A673 (cell line): ENCODE results near the gene EVPL. TPM values are rescaled to one million over a fixed set of nuclear protein-coding genes. Genes with fewer than 3 reads are reported as not detected.

ENCODE experiments used
- BruUV-seq: library from RNA; stranded (reverse); fragments of 400-500 nt; replicated peaks from 2 replicates; lab custom pipeline; 2021; lab: Mats Ljungman, UMichigan
- CTCF ChIA-PET: fragments of 300-600 bp; sonication (Branson Sonifier 250); formaldehyde crosslinking; loops from one replicate; lab custom pipeline; 2022; ENCODE audit warnings: antibody characterized with exemption; lab: Charles Lee
- POLR2A ChIA-PET: fragments of 300-600 bp; sonication (Branson Sonifier 250); formaldehyde crosslinking; loops from one replicate; lab custom pipeline; 2022; ENCODE audit warnings: antibody characterized with exemption; ENCODE audit not compliant: low non-redundant PET; lab: Charles Lee
- DNase-seq: peaks from one replicate; pipeline ENCODE4 v3.0.0-alpha.2; 2015; ENCODE audit warnings: low spot score
- H3K27ac ChIP-seq: fragments of 200-600 bp; sonication (generic); 2 replicates; pipeline ENCODE4 v1.5.1; 2016; ENCODE audit warnings: mixed run types, low read depth, mild to moderate bottlenecking, mixed read lengths, antibody characterized with exemption, low read length; ENCODE audit not compliant: poor library complexity, severe bottlenecking
- H3K27me3 ChIP-seq: fragments of 200-600 bp; sonication (generic); replicated peaks from 2 replicates; pipeline ENCODE4 v1.6.1; 2017; ENCODE audit warnings: mixed run types, low read depth, mild to moderate bottlenecking, mixed read lengths, antibody characterized with exemption, low read length; ENCODE audit not compliant: insufficient read depth, poor library complexity
- H3K36me3 ChIP-seq: fragments of 200-600 bp; sonication (generic); 2 replicates; pipeline ENCODE4 v1.6.1; 2016; ENCODE audit warnings: mixed run types, mild to moderate bottlenecking, mixed read lengths, antibody characterized with exemption, low read length; ENCODE audit not compliant: insufficient read depth, poor library complexity, severe bottlenecking
- H3K4me1 ChIP-seq: fragments of 200-600 bp; sonication (generic); 2 replicates; pipeline ENCODE4 v1.6.1; 2017; ENCODE audit warnings: mixed run types, mild to moderate bottlenecking, mixed read lengths, antibody characterized with exemption, low read length; ENCODE audit not compliant: insufficient read depth, poor library complexity, severe bottlenecking
- H3K4me3 ChIP-seq: fragments of 200-600 bp; sonication (generic); 2 replicates; pipeline ENCODE4 v1.5.1; 2016; ENCODE audit warnings: low read depth, mixed run types, mild to moderate bottlenecking, mixed read lengths, low read length; ENCODE audit not compliant: poor library complexity, severe bottlenecking
- H3K9me3 ChIP-seq: fragments of 200-600 bp; sonication (generic); 2 replicates; pipeline ENCODE4 v1.6.1; 2016; ENCODE audit warnings: mixed run types, low read depth, mild to moderate bottlenecking, mixed read lengths, antibody characterized with exemption, low read length; ENCODE audit not compliant: poor library complexity, severe bottlenecking
- CTCF ChIP-seq: fragments of 300-800, 200-600 bp; sonication (generic); conservative IDR thresholded peaks from 2 replicates; pipeline ENCODE4 v1.5.1; 2017; ENCODE audit warnings: low read depth, mild to moderate bottlenecking, antibody characterized with exemption, low read length, moderate library complexity, mixed read lengths
- EZH2 ChIP-seq: fragments of 200-600 bp; sonication (generic); IDR thresholded peaks from 2 replicates; pipeline ENCODE4 v1.6.1; 2017; ENCODE audit warnings: borderline replicate concordance, low read depth, mild to moderate bottlenecking, mixed read lengths, antibody characterized with exemption, low read length; ENCODE audit not compliant: poor library complexity, severe bottlenecking
- intact Hi-C: fragments of 100-400 bp; cut with micrococcal nuclease; formaldehyde crosslinking; loops from one replicate; pipeline ENCODE4 v1.10.0; 2022; ENCODE audit not compliant: unreplicated experiment
- total RNA-seq: library from RNA; stranded (reverse); gene quantifications from 2 replicates; pipeline ENCODE4 v1.2.3, GENCODE V29; 2021

The EVPL gene
- total RNA-seq, 1 experiment from 2014 or later, result 0.21 TPM

GRCh38 chr17:75995385-75995925 is 31.7 kb downstream of the EVPL start:
- TF ChIP-seq CTCF (no peak), EZH2 (no peak)
- no peak for DNase-seq
- intact Hi-C loops, result no loop called here
- CTCF ChIA-PET, result no interaction called here
- no peaks in the 10 kb centered on the region for H3K4me1 ChIP-seq
- peaks cover 6% of the 10 kb centered on the region for H3K36me3 ChIP-seq
- no peak overlapping the region for H3K4me3 ChIP-seq
- no peak overlapping the region for H3K27ac ChIP-seq
- no peaks in the 10 kb centered on the region for H3K27me3 ChIP-seq
- POLR2A ChIA-PET, result no interaction called here
- no peaks in the 10 kb centered on the region for H3K9me3 ChIP-seq
- no TSS peak for BruUV-seq

DNA sequence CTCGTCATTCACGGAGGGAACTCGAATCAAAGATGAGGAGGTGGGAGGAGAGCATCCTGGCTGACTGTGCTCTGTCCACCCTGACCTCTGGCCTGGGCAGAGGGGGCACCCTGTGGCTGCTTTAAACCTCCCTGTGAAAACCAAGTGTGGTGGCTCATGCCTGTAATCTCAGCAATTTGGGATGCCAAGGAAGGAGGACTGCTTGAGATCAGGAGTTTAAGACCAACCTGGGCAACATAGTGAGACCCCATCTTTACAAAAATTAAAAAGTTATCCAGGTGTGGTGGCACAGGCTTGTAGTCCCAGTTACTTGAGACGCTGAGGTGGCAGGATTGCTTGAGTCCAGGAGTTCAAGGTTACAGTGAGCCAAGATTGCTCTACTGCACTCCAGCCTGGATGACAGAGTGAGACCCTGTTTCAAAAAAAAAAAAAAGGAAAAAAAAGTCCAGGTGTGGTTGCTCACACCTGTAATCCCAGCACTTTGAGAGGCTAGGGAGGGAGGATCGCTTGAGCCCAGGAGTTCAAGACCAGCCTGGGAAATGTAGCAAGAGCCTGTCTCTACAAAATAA is 32.2 kb downstream of the EVPL start:
- CTCF ChIA-PET, result no interaction called here
- no TSS peak for BruUV-seq
- TF ChIP-seq CTCF, result no peak
- TF ChIP-seq EZH2, result no peak
- POLR2A ChIA-PET, result no interaction called here
- Histone ChIP-seq H3K4me1 (no peaks in the 10 kb centered on the region), H3K27ac (no peak overlapping the region), H3K9me3 (no peaks in the 10 kb centered on the region), H3K36me3 (peaks cover 6% of the 10 kb centered on the region), H3K27me3 (no peaks in the 10 kb centered on the region), H3K4me3 (no peak overlapping the region)
- intact Hi-C loops, result no loop called here
- no peak for DNase-seq

DNA sequence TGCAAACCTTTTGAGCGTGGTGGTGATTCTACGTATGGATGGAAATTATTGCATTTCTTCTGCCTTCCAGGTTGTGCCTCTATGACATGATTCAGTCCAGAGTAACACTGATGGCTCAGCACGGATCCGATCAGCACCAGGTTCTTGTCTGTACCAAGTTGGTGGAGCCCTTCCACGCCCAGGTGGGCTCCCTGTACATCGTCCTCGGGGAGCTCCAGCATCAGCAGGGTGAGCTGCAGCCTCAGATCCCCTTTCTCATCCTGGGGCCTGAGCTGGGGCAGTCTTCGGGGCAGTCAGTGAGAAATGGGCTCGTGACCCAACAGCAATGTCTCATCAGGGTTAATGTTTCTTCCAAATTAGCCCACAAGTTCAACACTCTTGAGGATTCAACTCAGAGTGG is 35.7 kb downstream of the EVPL start:
- POLR2A ChIA-PET, result interaction anchor here (0.6 kb wide), 1 partner anchor 89 kb away, joined by 3 read pairs; no protein-coding TSS in a partner anchor
- CTCF ChIA-PET, result no interaction called here
- no peaks in the 10 kb centered on the region for H3K9me3 ChIP-seq
- no peaks in the 10 kb centered on the region for H3K4me1 ChIP-seq
- BruUV-seq, result no TSS peak
- intact Hi-C loops, result no loop called here
- no peak overlapping the region for H3K27ac ChIP-seq
- TF ChIP-seq CTCF, result no peak
- TF ChIP-seq EZH2, result no peak
- H3K27me3 ChIP-seq, result no peaks in the 10 kb centered on the region
- peaks cover 6% of the 10 kb centered on the region for H3K36me3 ChIP-seq
- DNase-seq, result no peak
- no peak overlapping the region for H3K4me3 ChIP-seq
